IMR-90 (cell line): ENCODE data around the gene DGKG. TPM values are rescaled to one million over a fixed set of nuclear protein-coding genes. Genes with fewer than 3 reads are reported as not detected.

Experiments used
- ATAC-seq: fragments of 200-7000 bp; cut with Tn5 transposase; 2 replicates; pipeline ENCODE4 v1.9.1; 2020; ENCODE audit warnings: low read depth, mild to moderate bottlenecking, moderate library complexity
- BruUV-seq: library from RNA; stranded (reverse); fragments of 400-500 nt; replicated peaks from 2 replicates; lab custom pipeline; 2021; lab: Mats Ljungman, UMichigan
- CTCF ChIA-PET: fragments of 300-600 bp; formaldehyde crosslinking; extraction: SDS; loops from one replicate; lab custom pipeline; 2021; ENCODE audit warnings: antibody characterized with exemption; lab: Yijun Ruan, JAX
- POLR2A ChIA-PET: fragments of 300-600 bp; sonication (Branson Sonifier 250); formaldehyde crosslinking; loops from one replicate; lab custom pipeline; 2022; ENCODE audit warnings: antibody characterized with exemption; ENCODE audit not compliant: unreplicated experiment; lab: Charles Lee
- DNase-seq: peaks from one replicate; pipeline ENCODE4 v3.0.0; 2013
- H2AFZ ChIP-seq: replicated peaks from 2 replicates; pipeline ENCODE3; 2013; ENCODE audit warnings: low read length, mild to moderate bottlenecking; ENCODE audit not compliant: poor library complexity
- H2AK5ac ChIP-seq: 2 replicates; pipeline ENCODE4 v1.6.1; 2013; ENCODE audit warnings: low read depth, low read length, inconsistent platforms
- H2AK9ac ChIP-seq: replicated peaks from 2 replicates; pipeline ENCODE3; 2013; ENCODE audit warnings: mild to moderate bottlenecking, low read depth, low read length, moderate library complexity; ENCODE audit not compliant: poor library complexity
- H2BK120ac ChIP-seq: 2 replicates; pipeline ENCODE4 v1.6.1; 2013; ENCODE audit warnings: low read depth, low read length, inconsistent platforms
- H2BK15ac ChIP-seq: 3 replicates; pipeline ENCODE4 v1.6.1; 2013; ENCODE audit warnings: low read depth, low read length, inconsistent platforms
- H2BK20ac ChIP-seq: 2 replicates; pipeline ENCODE4 v1.6.1; 2013; ENCODE audit warnings: low read depth, mild to moderate bottlenecking, inconsistent platforms, low read length, moderate library complexity
- H2BK5ac ChIP-seq: 2 replicates; pipeline ENCODE4 v1.6.1; 2013; ENCODE audit warnings: mild to moderate bottlenecking, low read depth, low read length, inconsistent platforms; ENCODE audit not compliant: poor library complexity, severe bottlenecking
- H3K14ac ChIP-seq: replicated peaks from 2 replicates; pipeline ENCODE4 v1.6.1; 2013; ENCODE audit warnings: low read depth, low read length, inconsistent platforms
- H3K18ac ChIP-seq: 2 replicates; pipeline ENCODE4 v1.6.1; 2013; ENCODE audit warnings: low read depth, low read length, control low read depth
- H3K23ac ChIP-seq: 2 replicates; pipeline ENCODE4 v1.6.1; 2013; ENCODE audit warnings: low read depth, low read length, inconsistent platforms
- H3K27ac ChIP-seq: 2 replicates; pipeline ENCODE4 v1.5.1; 2013; ENCODE audit warnings: mild to moderate bottlenecking, control low read depth, low read length; ENCODE audit not compliant: insufficient read depth
- H3K27me3 ChIP-seq: 2 replicates; pipeline ENCODE4 v1.6.1; 2013; ENCODE audit warnings: low read length; ENCODE audit not compliant: control insufficient read depth, insufficient read depth
- H3K36me3 ChIP-seq: 2 replicates; pipeline ENCODE4 v1.6.1; 2013; ENCODE audit warnings: low read length, mixed read lengths; ENCODE audit not compliant: control insufficient read depth, insufficient read depth
- H3K4ac ChIP-seq: 2 replicates; pipeline ENCODE4 v1.6.1; 2013; ENCODE audit warnings: low read depth, low read length, inconsistent platforms
- H3K4me1 ChIP-seq: 2 replicates; pipeline ENCODE4 v1.6.1; 2013; ENCODE audit warnings: low read length, mixed read lengths; ENCODE audit not compliant: control insufficient read depth, insufficient read depth
- H3K4me2 ChIP-seq: 2 replicates; pipeline ENCODE4 v1.6.1; 2013; ENCODE audit warnings: low read depth, mild to moderate bottlenecking, control low read depth, low read length, moderate library complexity
- H3K4me3 ChIP-seq: 2 replicates; pipeline ENCODE4 v1.5.1; 2013; ENCODE audit warnings: low read depth, mild to moderate bottlenecking, control low read depth, low read length, moderate library complexity; ENCODE audit not compliant: insufficient read depth
- H3K56ac ChIP-seq: 2 replicates; pipeline ENCODE4 v1.6.1; 2013; ENCODE audit warnings: low read length, inconsistent platforms; ENCODE audit not compliant: insufficient read depth; ENCODE audit errors: extremely low read depth
- H3K79me1 ChIP-seq, 2 experiments: 2 replicates each; pipeline ENCODE4 v1.6.1; 2013; ENCODE audit warnings: low read length in 2 of 2, inconsistent platforms in 1 of 2, low read depth in 1 of 2
- H3K9ac ChIP-seq: 2 replicates; pipeline ENCODE4 v1.6.1; 2013; ENCODE audit warnings: low read depth, low read length, control low read depth
- H3K9me1 ChIP-seq: 2 replicates; pipeline ENCODE4 v1.6.1; 2013; ENCODE audit warnings: low read length, inconsistent platforms; ENCODE audit not compliant: insufficient read depth
- H3K9me3 ChIP-seq: 2 replicates; pipeline ENCODE4 v1.6.1; 2013; ENCODE audit warnings: low read length; ENCODE audit not compliant: control insufficient read depth, insufficient read depth
- H4K20me1 ChIP-seq: 2 replicates; pipeline ENCODE4 v1.6.1; 2013; ENCODE audit warnings: low read length, inconsistent platforms; ENCODE audit not compliant: insufficient read depth
- H4K5ac ChIP-seq: 2 replicates; pipeline ENCODE4 v1.6.1; 2013; ENCODE audit warnings: mild to moderate bottlenecking, low read depth, low read length, control low read depth
- H4K8ac ChIP-seq, 2 experiments: 2 replicates each; pipeline ENCODE4 v1.6.1; 2013; ENCODE audit warnings: low read depth in 2 of 2, low read length in 2 of 2, control low read depth in 1 of 2, inconsistent platforms in 1 of 2
- H4K91ac ChIP-seq: 2 replicates; pipeline ENCODE4 v1.6.1; 2013; ENCODE audit warnings: low read depth, low read length, inconsistent platforms; ENCODE audit not compliant: insufficient read depth
- CHD1 ChIP-seq: IDR thresholded peaks from 2 replicates; pipeline ENCODE4 v1.6.1; 2012; ENCODE audit warnings: low read depth, low read length, improper control_type of control experiment
- CTCF ChIP-seq: conservative IDR thresholded peaks from 2 replicates; pipeline ENCODE4 v1.5.1; 2012; ENCODE audit warnings: mild to moderate bottlenecking, low read depth, low read length, improper control_type of control experiment
- ELK1 ChIP-seq: fragments of 150-350 bp; IDR thresholded peaks from 2 replicates; pipeline ENCODE4 v1.6.1; 2016; ENCODE audit warnings: low read depth, mild to moderate bottlenecking, low read length, moderate library complexity, borderline replicate concordance
- MXI1 ChIP-seq: IDR thresholded peaks from 2 replicates; pipeline ENCODE4 v1.6.1; 2012; ENCODE audit warnings: low read depth, mild to moderate bottlenecking, low read length, moderate library complexity, borderline replicate concordance
- POLR2A ChIP-seq: IDR thresholded peaks from 2 replicates; pipeline ENCODE4 v1.6.1; 2012; ENCODE audit warnings: mild to moderate bottlenecking, low read depth, low read length
- RAD21 ChIP-seq: IDR thresholded peaks from 2 replicates; pipeline ENCODE4 v1.6.1; 2012; ENCODE audit warnings: low read length, improper control_type of control experiment
- RCOR1 ChIP-seq: IDR thresholded peaks from 2 replicates; pipeline ENCODE4 v1.6.1; 2012; ENCODE audit warnings: mild to moderate bottlenecking, low read length, improper control_type of control experiment; ENCODE audit not compliant: insufficient replicate concordance
- SMC3 ChIP-seq: fragments of 150-350 bp; IDR thresholded peaks from 2 replicates; pipeline ENCODE4 v1.6.1; 2016; ENCODE audit warnings: low read depth, mild to moderate bottlenecking, antibody characterized with exemption, low read length, moderate library complexity
- WGBS, 2 experiments: methylation state at CpG; one replicate each; pipeline versions ENCODE4 v1.1.5 to v1.1.7; 2013; ENCODE audit warnings: missing lambda C conversion rate in 2 of 2; ENCODE audit not compliant: insufficient read length in 1 of 2; ENCODE audit errors: extremely low coverage in 2 of 2; 5-methylcytosine and 5-hydroxymethylcytosine counted together
- dilution Hi-C: fragments of 300-500 bp; cut with HindIII; formaldehyde crosslinking; loops from one replicate; pipeline ENCODE4 v1.14.3; 2018; ENCODE audit warnings: low sequenced_read_pairs; ENCODE audit not compliant: unreplicated experiment
- in situ Hi-C: fragments of 300-500 bp; cut with MboI; formaldehyde crosslinking; loops from 3 replicates; pipeline ENCODE4 v1.14.3; 2019; ENCODE audit warnings: low sequenced_read_pairs, inconsistent platforms, mixed read lengths
- intact Hi-C: fragments of 100-400 bp; cut with micrococcal nuclease; formaldehyde crosslinking; loops from 2 replicates; pipeline ENCODE4 v1.10.0; 2022
- polyA plus RNA-seq, 3 experiments: library from polyadenylated mRNA; depleted of rRNA; stranded (reverse); fragments of >200 nt; gene quantifications; 2 replicates each; pipeline ENCODE4 v1.2.3, GENCODE V29; 2012; ENCODE audit warnings: low replicate concordance in 1 of 3
- total RNA-seq: library from RNA; depleted of rRNA; stranded (reverse); fragments of >200 nt; gene quantifications from 2 replicates; pipeline ENCODE4 v1.2.3, GENCODE V29; 2012

Gene DGKG
- total and polyA plus RNA-seq, 2 of the 4 experiments (the other 2 are of a cell fraction) = 1.2 to 4.1 TPM

- Histone ChIP-seq H3K4me1 (peaks cover 12% of the 10 kb centered on the region; the same call in 1 of the 2 replicates), H3K23ac (no peak overlapping the region), H2AFZ (peak overlapping the region; percentile 95), H2BK5ac (no peak overlapping the region), H3K9me3 (no peaks in the 10 kb centered on the region), H2BK15ac (no peak overlapping the region), H3K79me1 (no peaks in the 10 kb centered on the region), H2BK120ac (no peak overlapping the region), H4K5ac (no peak overlapping the region), H3K9ac (no peak overlapping the region), H3K14ac (no peak overlapping the region), H3K4me2 (no peak overlapping the region), H3K4ac (no peak overlapping the region), H2BK20ac (no peak overlapping the region), H4K91ac (no peak overlapping the region), H4K8ac (no peak overlapping the region), H2AK5ac (no peak overlapping the region), H2AK9ac (no peak overlapping the region), H3K9me1 (0 out of 2 replicates have a peak, but pooled peaks cover 6% of the 10 kb centered on the region), H3K4me3 (no peak overlapping the region), H3K18ac (no peak overlapping the region), H3K56ac (no peak overlapping the region), H3K27ac (no peak overlapping the region), H3K36me3 (no peaks in the 10 kb centered on the region), H3K27me3 (peaks cover 1% of the 10 kb centered on the region; the same call in 1 of the 2 replicates), H4K20me1 (no peaks in the 10 kb centered on the region)
- WGBS, 2 experiments = 96% methylated on average over 5 of the region's 9 CpGs; no CpG with 5 or more reads in 1 of the 2 experiments
- ATAC-seq (no peak), DNase-seq (no peak)
- in situ Hi-C loops (no loop called here), dilution Hi-C loops (no loop called here), intact Hi-C loops (no loop called here)
- no peak for TF ChIP-seq CTCF
- no peak for TF ChIP-seq CHD1
- TF ChIP-seq RCOR1 = no peak
- no peak for TF ChIP-seq RAD21
- TF ChIP-seq POLR2A = no peak
- no peak for TF ChIP-seq SMC3
- no peak for TF ChIP-seq ELK1
- no peak for TF ChIP-seq MXI1
- POLR2A ChIA-PET = no interaction called here
- BruUV-seq = no TSS peak
- CTCF ChIA-PET = interaction anchor here (0.9 kb wide), 1 partner anchor 10 kb away, joined by 3 read pairs; no protein-coding TSS in a partner anchor
Measured at GRCh38 chr3:186210852-186211500, 151.1 kb downstream of the DGKG start.
